Mesenchymal stem cell (in vitro differentiated cells and primary cell): Measurements from ENCODE around the gene ITGA1.

ENCODE experiments used
- DNase-seq: peaks from one replicate; pipeline ENCODE4 v3.0.0-alpha.2; 2013
- H2AFZ ChIP-seq: one replicate; pipeline ENCODE4 v1.6.1; 2013; ENCODE audit warnings: low read depth, mild to moderate bottlenecking, control low read depth, inconsistent platforms, low read length, moderate library complexity
- H2AK5ac ChIP-seq: 2 replicates; pipeline ENCODE4 v1.6.1; 2013; ENCODE audit warnings: low read length, moderate library complexity, mild to moderate bottlenecking, inconsistent platforms; ENCODE audit not compliant: severe bottlenecking
- H2BK120ac ChIP-seq: one replicate; pipeline ENCODE4 v1.6.1; 2013; ENCODE audit warnings: low read depth, mild to moderate bottlenecking, inconsistent platforms, low read length, moderate library complexity
- H2BK12ac ChIP-seq, 2 experiments: one replicate each; pipeline ENCODE4 v1.6.1; 2013; ENCODE audit warnings: inconsistent platforms in 2 of 2, low read length in 2 of 2, mild to moderate bottlenecking in 2 of 2, moderate library complexity in 2 of 2, control low read depth in 1 of 2
- H2BK15ac ChIP-seq: one replicate; pipeline ENCODE4 v1.6.1; 2013; ENCODE audit warnings: mild to moderate bottlenecking, low read depth, inconsistent platforms; ENCODE audit not compliant: poor library complexity, severe bottlenecking
- H2BK5ac ChIP-seq: 2 replicates; pipeline ENCODE4 v1.6.1; 2013; ENCODE audit warnings: low read depth, mild to moderate bottlenecking, low read length, control low read depth, inconsistent platforms; ENCODE audit not compliant: poor library complexity, severe bottlenecking
- H3K14ac ChIP-seq, 2 experiments: one replicate each; pipeline ENCODE4 v1.6.1; 2013; ENCODE audit warnings: inconsistent platforms in 2 of 2, low read length in 2 of 2, control low read depth in 1 of 2, mild to moderate bottlenecking in 1 of 2, moderate library complexity in 1 of 2
- H3K18ac ChIP-seq, 2 experiments: one replicate each; pipeline ENCODE4 v1.6.1; 2013; ENCODE audit warnings: inconsistent platforms in 2 of 2, low read length in 2 of 2, control low read depth in 1 of 2, low read depth in 1 of 2, mild to moderate bottlenecking in 1 of 2
- H3K23ac ChIP-seq, 2 experiments: one replicate each; pipeline ENCODE4 v1.6.1; 2013; ENCODE audit warnings: inconsistent platforms in 2 of 2, low read length in 2 of 2, mild to moderate bottlenecking in 2 of 2, moderate library complexity in 2 of 2, control low read depth in 1 of 2
- H3K27ac ChIP-seq: 2 replicates; pipeline ENCODE4 v1.5.1; 2013; ENCODE audit warnings: mild to moderate bottlenecking, moderate library complexity, low read length, control low read depth, inconsistent platforms; ENCODE audit not compliant: poor library complexity, severe bottlenecking
- H3K27me3 ChIP-seq, 2 experiments: 2 replicates each; pipeline versions ENCODE4 v1.6.1 to v1.7.0; 2013; ENCODE audit warnings: low read length in 2 of 2, mild to moderate bottlenecking in 2 of 2, moderate library complexity in 2 of 2, control low read depth in 1 of 2, inconsistent platforms in 1 of 2; ENCODE audit not compliant: control insufficient read depth in 1 of 2, insufficient read depth in 1 of 2
- H3K36me3 ChIP-seq, 2 experiments: 2 replicates each; pipeline versions ENCODE4 v1.6.1 to v1.7.0; 2013; ENCODE audit warnings: low read length in 2 of 2, control low read depth in 1 of 2, inconsistent platforms in 1 of 2, low read depth in 1 of 2, mild to moderate bottlenecking in 1 of 2; ENCODE audit not compliant: insufficient read depth in 2 of 2, control insufficient read depth in 1 of 2
- H3K4ac ChIP-seq, 2 experiments: one replicate each; pipeline ENCODE4 v1.6.1; 2013; ENCODE audit warnings: inconsistent platforms in 2 of 2, low read length in 2 of 2, mild to moderate bottlenecking in 2 of 2, moderate library complexity in 2 of 2, control low read depth in 1 of 2, low read depth in 1 of 2
- H3K4me1 ChIP-seq: 2 replicates; pipeline ENCODE4 v1.6.1; 2013; ENCODE audit warnings: low read depth, low read length, control low read depth; ENCODE audit not compliant: control insufficient read depth, insufficient read depth
- H3K4me2 ChIP-seq: 2 replicates; pipeline ENCODE4 v1.6.1; 2013; ENCODE audit warnings: low read length, mild to moderate bottlenecking, inconsistent platforms; ENCODE audit not compliant: poor library complexity, severe bottlenecking
- H3K4me3 ChIP-seq, 2 experiments: 2 replicates each; pipeline versions ENCODE4 v1.5.1 to v1.7.0; 2013; ENCODE audit warnings: low read length in 2 of 2, mild to moderate bottlenecking in 2 of 2, control low read depth in 1 of 2, low read depth in 1 of 2; ENCODE audit not compliant: insufficient read depth in 1 of 2
- H3K79me1 ChIP-seq: replicated peaks from 2 replicates; pipeline ENCODE4 v1.6.1; 2013; ENCODE audit warnings: mild to moderate bottlenecking, control low read depth, low read length, inconsistent platforms; ENCODE audit not compliant: poor library complexity, severe bottlenecking
- H3K9ac ChIP-seq: 2 replicates; pipeline ENCODE4 v1.7.0; 2013; ENCODE audit warnings: mild to moderate bottlenecking, low read length, moderate library complexity
- H3K9me3 ChIP-seq: 2 replicates; pipeline ENCODE4 v1.7.0; 2013; ENCODE audit warnings: mild to moderate bottlenecking, low read length; ENCODE audit not compliant: control insufficient read depth
- H4K8ac ChIP-seq: one replicate; pipeline ENCODE4 v1.6.1; 2013; ENCODE audit warnings: inconsistent platforms, mild to moderate bottlenecking, low read length, moderate library complexity
- H4K91ac ChIP-seq: one replicate; pipeline ENCODE4 v1.6.1; 2013; ENCODE audit warnings: mild to moderate bottlenecking, low read length, inconsistent platforms
- WGBS: methylation state at CpG from one replicate; pipeline ENCODE4 v1.1.7; 2013; ENCODE audit warnings: mixed read lengths; 5-methylcytosine and 5-hydroxymethylcytosine counted together

ITGA1 gene

GRCh38 chr5:52829664-52830063, 41.9 kb downstream of the ITGA1 start:
- H4K8ac ChIP-seq: no peak overlapping the region
- H3K18ac ChIP-seq: no peak overlapping the region
- H3K4me3 ChIP-seq: no peak overlapping the region
- H2BK15ac ChIP-seq: no peak overlapping the region
- H3K9me3 ChIP-seq: no peaks in the 10 kb centered on the region
- no peak overlapping the region for H3K4me2 ChIP-seq
- no peak overlapping the region for H3K14ac ChIP-seq
- no peak overlapping the region for H3K9ac ChIP-seq
- no peaks in the 10 kb centered on the region for H3K36me3 ChIP-seq
- H3K27me3 ChIP-seq: no peaks in the 10 kb centered on the region
- DNase-seq: no peak
- H3K79me1 ChIP-seq: peaks cover 8% of the 10 kb centered on the region
- H2BK120ac ChIP-seq: no peak overlapping the region
- no peak overlapping the region for H3K27ac ChIP-seq
- no peak overlapping the region for H2AK5ac ChIP-seq
- no peak overlapping the region for H2AFZ ChIP-seq
- H3K4me1 ChIP-seq: peaks cover 1% of the 10 kb centered on the region
- no peak overlapping the region for H4K91ac ChIP-seq
- no peak overlapping the region for H3K23ac ChIP-seq
- no peak overlapping the region for H2BK5ac ChIP-seq
- H3K4ac ChIP-seq: no peak overlapping the region
- H2BK12ac ChIP-seq: no peak overlapping the region

GRCh38 chr5:52830650-52831049, 42.9 kb downstream of the ITGA1 start:
- no peaks in the 10 kb centered on the region for H3K27me3 ChIP-seq
- H3K4me1 ChIP-seq: peaks cover 1% of the 10 kb centered on the region
- H3K23ac ChIP-seq: no peak overlapping the region
- no peak overlapping the region for H3K9ac ChIP-seq
- H2BK15ac ChIP-seq: no peak overlapping the region
- no peak overlapping the region for H3K4ac ChIP-seq
- peaks cover 7% of the 10 kb centered on the region for H3K79me1 ChIP-seq
- no peak overlapping the region for H2AFZ ChIP-seq
- H2AK5ac ChIP-seq: peak overlapping the region; percentile 4
- peak; percentile 35 for DNase-seq
- no peak overlapping the region for H2BK5ac ChIP-seq
- H3K14ac ChIP-seq: no peak overlapping the region
- H2BK120ac ChIP-seq: no peak overlapping the region
- no peaks in the 10 kb centered on the region for H3K9me3 ChIP-seq
- 67% methylated on average over 2 of the region's 2 CpGs for WGBS
- no peak overlapping the region for H3K27ac ChIP-seq
- no peak overlapping the region for H4K91ac ChIP-seq
- no peaks in the 10 kb centered on the region for H3K36me3 ChIP-seq
- no peak overlapping the region for H3K4me3 ChIP-seq
- no peak overlapping the region for H2BK12ac ChIP-seq
- H4K8ac ChIP-seq: no peak overlapping the region
- no peak overlapping the region for H3K4me2 ChIP-seq
- H3K18ac ChIP-seq: no peak overlapping the region

DNA sequence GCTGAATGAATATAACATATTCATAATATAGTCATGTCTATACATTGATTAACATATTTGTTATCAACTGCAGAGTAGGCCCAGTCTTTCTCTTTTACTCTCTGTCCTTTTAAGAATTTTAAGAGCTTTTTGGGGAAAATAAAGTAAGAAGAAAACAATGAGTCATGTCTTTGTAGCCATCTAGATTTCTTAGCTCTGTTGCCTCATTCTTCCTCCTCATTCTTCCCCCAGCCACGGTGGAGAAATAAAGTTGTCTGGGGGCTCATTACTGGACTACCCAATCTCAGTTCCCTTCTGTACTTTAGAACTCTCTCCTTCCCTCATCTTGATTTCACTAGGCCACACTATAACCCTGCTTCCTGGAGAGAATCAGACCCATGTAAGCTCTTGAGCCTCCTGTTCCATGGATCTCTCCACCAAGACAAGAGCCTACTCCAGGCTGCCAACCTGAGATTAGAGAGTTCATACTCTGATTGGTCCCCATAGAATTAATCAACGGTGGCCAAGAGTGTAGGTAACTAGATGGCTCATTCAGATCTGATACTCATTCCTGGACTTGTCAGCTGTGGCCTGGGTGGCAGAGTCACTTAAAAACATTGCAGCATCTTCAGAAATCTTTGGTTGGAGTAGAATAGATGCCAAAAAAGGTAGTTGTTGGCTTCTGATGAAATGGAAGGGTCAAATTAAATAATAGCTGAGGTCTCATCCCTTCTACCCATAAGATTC, 44.2 kb downstream of the ITGA1 start:
- no peak overlapping the region for H3K14ac ChIP-seq
- no peak overlapping the region for H2BK15ac ChIP-seq
- H3K18ac ChIP-seq: peak overlapping the region; percentile 28 to 40
- H3K27ac ChIP-seq: no peak overlapping the region
- no peak overlapping the region for H2BK5ac ChIP-seq
- H2AK5ac ChIP-seq: peak overlapping the region; percentile 62
- peak overlapping the region in 1 of 2 experiments; percentile 52 for H2BK12ac ChIP-seq
- H3K9me3 ChIP-seq: no peaks in the 10 kb centered on the region
- H3K23ac ChIP-seq: no peak overlapping the region
- no peak overlapping the region for H3K4me2 ChIP-seq
- H4K91ac ChIP-seq: no peak overlapping the region
- no peak for DNase-seq
- H3K4ac ChIP-seq: peak overlapping the region in 1 of 2 experiments; percentile 51
- H3K9ac ChIP-seq: no peak overlapping the region
- no peak overlapping the region for H4K8ac ChIP-seq
- H3K79me1 ChIP-seq: peaks cover 7% of the 10 kb centered on the region
- H3K4me1 ChIP-seq: peaks cover 1% of the 10 kb centered on the region
- no peak overlapping the region for H2BK120ac ChIP-seq
- H2AFZ ChIP-seq: no peak overlapping the region
- 85% methylated on average over 2 of the region's 2 CpGs for whole genome bisulfite sequencing
- H3K27me3 ChIP-seq: no peaks in the 10 kb centered on the region
- no peaks in the 10 kb centered on the region for H3K36me3 ChIP-seq
- no peak overlapping the region for H3K4me3 ChIP-seq

GRCh38 chr5:52834320-52834719, 46.6 kb downstream of the ITGA1 start:
- H2BK15ac ChIP-seq: no peak overlapping the region
- H4K91ac ChIP-seq: no peak overlapping the region
- H3K4me1 ChIP-seq: peaks cover 3% of the 10 kb centered on the region
- H3K4me2 ChIP-seq: no peak overlapping the region
- peaks cover 7% of the 10 kb centered on the region for H3K79me1 ChIP-seq
- WGBS: 89% methylated on average over 2 of the region's 2 CpGs
- H3K18ac ChIP-seq: no peak overlapping the region
- no peak overlapping the region for H2BK5ac ChIP-seq
- no peak for DNase-seq
- H3K9me3 ChIP-seq: no peaks in the 10 kb centered on the region
- H2AFZ ChIP-seq: no peak overlapping the region
- no peak overlapping the region for H3K9ac ChIP-seq
- H2BK120ac ChIP-seq: no peak overlapping the region
- no peak overlapping the region for H2BK12ac ChIP-seq
- H2AK5ac ChIP-seq: no peak overlapping the region
- no peak overlapping the region for H3K27ac ChIP-seq
- H3K14ac ChIP-seq: no peak overlapping the region
- no peak overlapping the region for H4K8ac ChIP-seq
- no peak overlapping the region for H3K23ac ChIP-seq
- no peak overlapping the region for H3K4me3 ChIP-seq
- H3K4ac ChIP-seq: no peak overlapping the region
- H3K36me3 ChIP-seq: no peaks in the 10 kb centered on the region
- no peaks in the 10 kb centered on the region for H3K27me3 ChIP-seq
